ENCODE measurements around the gene RNF146.

GRCh38 chr6:127297502-127298070 is 30.9 kb downstream of the RNF146 start:
- TF ChIP-seq CTCF (conservative IDR thresholded peaks at IDR 0.05; ENCODE audit: low read depth in 2 of 2) (no peak), REST (IDR thresholded peaks at IDR 0.05; ENCODE audit: unreplicated experiment) (no peak), STAT1 (IDR thresholded peaks at IDR 0.05; ENCODE audit: unreplicated experiment) (no peak), POLR2AphosphoS5 (IDR thresholded peaks at IDR 0.05; ENCODE audit: low read depth) (no peak), JUNB (IDR thresholded peaks at IDR 0.05; ENCODE audit: unreplicated experiment) (no peak), ZNF462 (CRISPR knock-in tag; IDR thresholded peaks at IDR 0.05) (no peak), EZH2 (IDR thresholded peaks at IDR 0.05; ENCODE audit: low read depth, unreplicated experiment) (no peak), ETS1 (IDR thresholded peaks at IDR 0.05) (no peak), EZH2phosphoT487 (IDR thresholded peaks at IDR 0.05; ENCODE audit: unreplicated experiment) (no peak), NANOG (IDR thresholded peaks at IDR 0.05; ENCODE audit: borderline replicate concordance) (no peak)
